H9 (cell line): ENCODE results near the gene TMEM266. TPM values are rescaled to one million over a fixed set of nuclear protein-coding genes. Genes with fewer than 3 reads are reported as not detected.

Experiments used
- DNase-seq: peaks from one replicate; pipeline ENCODE4 v3.0.0-alpha.2; 2017
- H2AFZ ChIP-seq: one replicate; pipeline ENCODE4 v1.6.1; 2013; ENCODE audit warnings: mild to moderate bottlenecking, low read length, control low read depth, moderate library complexity
- H2AK5ac ChIP-seq: 2 replicates; pipeline ENCODE4 v1.6.1; 2013; ENCODE audit warnings: low read length, control low read depth, mixed read lengths; ENCODE audit not compliant: insufficient read length
- H2BK120ac ChIP-seq: one replicate; pipeline ENCODE4 v1.6.1; 2013; ENCODE audit warnings: low read depth, mild to moderate bottlenecking, low read length, control low read depth, inconsistent platforms; ENCODE audit not compliant: poor library complexity, severe bottlenecking
- H2BK12ac ChIP-seq: 2 replicates; pipeline ENCODE4 v1.6.1; 2013; ENCODE audit warnings: low read length, control low read depth, mixed read lengths, low read depth; ENCODE audit not compliant: insufficient read length
- H2BK15ac ChIP-seq: 2 replicates; pipeline ENCODE4 v1.6.1; 2013; ENCODE audit warnings: low read depth, low read length, control low read depth
- H2BK20ac ChIP-seq: one replicate; pipeline ENCODE4 v1.6.1; 2013; ENCODE audit warnings: low read depth, mild to moderate bottlenecking, low read length, control low read depth, inconsistent platforms; ENCODE audit not compliant: poor library complexity, severe bottlenecking
- H2BK5ac ChIP-seq: 2 replicates; pipeline ENCODE4 v1.6.1; 2013; ENCODE audit warnings: low read length, control low read depth, mixed read lengths; ENCODE audit not compliant: insufficient read length
- H3K14ac ChIP-seq: 2 replicates; pipeline ENCODE4 v1.6.1; 2013; ENCODE audit warnings: low read length, control low read depth; ENCODE audit not compliant: insufficient read depth
- H3K18ac ChIP-seq: 2 replicates; pipeline ENCODE4 v1.6.1; 2013; ENCODE audit warnings: low read depth, mild to moderate bottlenecking, mixed read lengths, low read length, control low read depth; ENCODE audit not compliant: insufficient read length
- H3K23ac ChIP-seq: 2 replicates; pipeline ENCODE4 v1.6.1; 2013; ENCODE audit warnings: low read length, control low read depth, mixed read lengths, low read depth; ENCODE audit not compliant: insufficient read length
- H3K23me2 ChIP-seq: 2 replicates; pipeline ENCODE4 v1.6.1; 2013; ENCODE audit warnings: low read depth, mild to moderate bottlenecking, mixed read lengths, low read length, control low read depth; ENCODE audit not compliant: insufficient read length, poor library complexity, severe bottlenecking
- H3K27ac ChIP-seq: 2 replicates; pipeline ENCODE4 v1.5.1; 2013; ENCODE audit warnings: low read length, control low read depth, mixed read lengths, low read depth; ENCODE audit not compliant: insufficient read length
- H3K27me3 ChIP-seq: 2 replicates; pipeline ENCODE4 v1.6.1; 2013; ENCODE audit warnings: low read length, control low read depth, inconsistent platforms; ENCODE audit not compliant: insufficient read depth
- H3K4ac ChIP-seq: 2 replicates; pipeline ENCODE4 v1.6.1; 2013; ENCODE audit warnings: low read depth, mild to moderate bottlenecking, control low read depth, inconsistent platforms, low read length, moderate library complexity
- H3K4me1 ChIP-seq: 2 replicates; pipeline ENCODE4 v1.6.1; 2013; ENCODE audit warnings: low read length, control low read depth, inconsistent platforms; ENCODE audit not compliant: insufficient read depth
- H3K4me2 ChIP-seq: 2 replicates; pipeline ENCODE4 v1.6.1; 2013; ENCODE audit warnings: low read length, control low read depth, mixed read lengths; ENCODE audit not compliant: insufficient read length, insufficient read depth
- H3K56ac ChIP-seq: 2 replicates; pipeline ENCODE4 v1.6.1; 2013; ENCODE audit warnings: low read depth, mild to moderate bottlenecking, mixed read lengths, low read length, control low read depth; ENCODE audit not compliant: insufficient read length
- H3K79me1 ChIP-seq: 2 replicates; pipeline ENCODE4 v1.6.1; 2013; ENCODE audit warnings: low read depth, mild to moderate bottlenecking, moderate library complexity, low read length, control low read depth, inconsistent platforms; ENCODE audit not compliant: insufficient read depth, poor library complexity, severe bottlenecking
- H3K79me2 ChIP-seq: 2 replicates; pipeline ENCODE4 v1.6.1; 2013; ENCODE audit warnings: low read length, control low read depth, inconsistent platforms; ENCODE audit not compliant: insufficient read depth
- H3K9ac ChIP-seq: 2 replicates; pipeline ENCODE4 v1.6.1; 2013; ENCODE audit warnings: low read length, control low read depth, mixed read lengths; ENCODE audit not compliant: insufficient read length; ENCODE audit errors: extremely low read depth
- H3K9me3 ChIP-seq: one replicate; pipeline ENCODE4 v1.6.1; 2013; ENCODE audit warnings: low read depth, low read length, inconsistent platforms; ENCODE audit not compliant: control insufficient read depth
- H3T11ph ChIP-seq: one replicate; pipeline ENCODE4 v1.6.1; 2013; ENCODE audit warnings: mild to moderate bottlenecking, low read length, control low read depth, inconsistent platforms
- H4K20me1 ChIP-seq: one replicate; pipeline ENCODE4 v1.6.1; 2013; ENCODE audit not compliant: control insufficient read depth, insufficient read length, insufficient read depth
- H4K5ac ChIP-seq: 2 replicates; pipeline ENCODE4 v1.6.1; 2013; ENCODE audit warnings: low read depth, mild to moderate bottlenecking, mixed read lengths, low read length, control low read depth; ENCODE audit not compliant: insufficient read length
- H4K8ac ChIP-seq: replicated peaks from 2 replicates; pipeline ENCODE4 v1.6.1; 2013; ENCODE audit warnings: low read length, control low read depth, mixed read lengths, low read depth; ENCODE audit not compliant: insufficient read length
- H4K91ac ChIP-seq: 2 replicates; pipeline ENCODE4 v1.6.1; 2013; ENCODE audit warnings: low read depth, mild to moderate bottlenecking, moderate library complexity, mixed read lengths, low read length, control low read depth; ENCODE audit not compliant: insufficient read length
- H3K27ac Mint-ChIP-seq, 3 experiments: 2 replicates in 2 of 3; 3 replicates in 1 of 3; pipeline ENCODE4 v1.8.0; 2020 to 2021; ENCODE audit warnings: mixed read lengths in 3 of 3, mild to moderate bottlenecking in 1 of 3, moderate library complexity in 1 of 3
- H3K27me3 Mint-ChIP-seq: 2 replicates; pipeline ENCODE4 v1.8.0; 2021; ENCODE audit warnings: low read depth, mild to moderate bottlenecking, moderate library complexity, mixed read lengths
- H3K36me3 Mint-ChIP-seq, 3 experiments: 2 replicates in 2 of 3; 3 replicates in 1 of 3; pipeline ENCODE4 v1.8.0; 2020 to 2021; ENCODE audit warnings: low read depth in 3 of 3, mixed read lengths in 3 of 3; ENCODE audit not compliant: insufficient read depth in 1 of 3
- H3K4me1 Mint-ChIP-seq, 2 experiments: 2 replicates each; pipeline ENCODE4 v1.8.0; 2020; ENCODE audit warnings: mixed read lengths in 2 of 2
- H3K4me3 Mint-ChIP-seq, 2 experiments: 2 replicates in 1 of 2; 3 replicates in 1 of 2; pipeline ENCODE4 v1.8.0; 2020 to 2021; ENCODE audit warnings: mild to moderate bottlenecking in 2 of 2, mixed read lengths in 2 of 2, moderate library complexity in 1 of 2
- H3K9me3 Mint-ChIP-seq, 2 experiments: 2 replicates in 1 of 2; 3 replicates in 1 of 2; pipeline ENCODE4 v1.8.0; 2020; ENCODE audit warnings: mild to moderate bottlenecking in 2 of 2, mixed read lengths in 2 of 2, moderate library complexity in 1 of 2
- CTCF ChIP-seq: fragments of 200-600 bp; sonication (generic); conservative IDR thresholded peaks from 3 replicates; pipeline ENCODE4 v1.8.0; 2021; ENCODE audit warnings: antibody characterized with exemption, mild to moderate bottlenecking
- WGBS: extraction: QIAGEN DNeasy Blood & Tissue Kit; methylation state at CpG from one replicate; pipeline ENCODE4 v1.1.7; 2013; ENCODE audit warnings: missing lambda C conversion rate, low lambda C conversion rate, mixed read lengths; ENCODE audit not compliant: insufficient read length; ENCODE audit errors: extremely low coverage; 5-methylcytosine and 5-hydroxymethylcytosine counted together
- total RNA-seq: library from RNA; stranded (reverse); gene quantifications from 2 replicates; pipeline ENCODE4 v1.2.1, GENCODE V29; 2021

The TMEM266 gene
- total RNA-seq, 1 experiment from 2014 or later = 0.81 TPM

DNA sequence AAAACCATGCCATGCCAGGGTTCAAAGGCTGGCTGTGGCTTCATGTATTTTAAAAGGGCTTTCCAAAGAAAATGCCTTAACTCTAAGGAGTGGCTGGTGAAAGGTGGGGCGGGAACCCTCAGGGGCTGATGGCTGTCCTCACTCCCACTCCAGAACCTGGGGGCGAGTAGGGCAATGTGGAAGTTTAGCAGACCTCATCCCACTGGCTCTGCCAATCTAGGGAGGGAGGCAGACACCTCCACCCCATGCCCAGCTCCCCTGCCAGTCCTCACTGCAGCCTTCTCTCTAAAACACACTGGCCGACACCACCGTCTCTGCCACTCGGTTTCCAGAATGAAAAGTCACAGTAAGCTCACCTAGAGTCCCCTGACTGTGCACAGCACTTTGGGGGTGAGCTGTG is 99.5 kb downstream of the TMEM266 start:
- H2BK12ac ChIP-seq = no peak overlapping the region
- H3K27me3 ChIP-seq = no peaks in the 10 kb centered on the region
- H3K79me1 ChIP-seq = no peaks in the 10 kb centered on the region
- H3K4me2 ChIP-seq = no peak overlapping the region
- no peak overlapping the region for H2BK5ac ChIP-seq
- no peak overlapping the region for H2BK15ac ChIP-seq
- no peak overlapping the region for H4K5ac ChIP-seq
- no peak overlapping the region for H3K27ac ChIP-seq
- no peak overlapping the region for H2AK5ac ChIP-seq
- no peaks in the 10 kb centered on the region for H4K20me1 ChIP-seq
- no peak overlapping the region for H3K23ac ChIP-seq
- peaks cover 4 to 13% of the 10 kb centered on the region in 2 experiments; a peak in 3 of 4 replicates for H3K4me1 Mint-ChIP-seq
- no peak overlapping the region for H3K27ac Mint-ChIP-seq
- H3K9me3 Mint-ChIP-seq = no peaks in the 10 kb centered on the region
- H3K79me2 ChIP-seq = no peaks in the 10 kb centered on the region
- no peak overlapping the region for H2BK120ac ChIP-seq
- H3K23me2 ChIP-seq = no peaks in the 10 kb centered on the region
- no peak overlapping the region for H3K9ac ChIP-seq
- H3K9me3 ChIP-seq = no peaks in the 10 kb centered on the region
- no peak overlapping the region for H2BK20ac ChIP-seq
- no peak overlapping the region for H3K4me3 Mint-ChIP-seq
- H3K27me3 Mint-ChIP-seq = peaks cover 5% of the 10 kb centered on the region
- no peak for TF ChIP-seq CTCF
- no peak overlapping the region for H3K4ac ChIP-seq
- no peak overlapping the region for H2AFZ ChIP-seq
- no peak overlapping the region for H3K56ac ChIP-seq
- no peak for DNase-seq
- H3K14ac ChIP-seq = no peak overlapping the region
- H3K18ac ChIP-seq = no peak overlapping the region
- no CpG with 5 or more reads among the region's 5 CpGs for WGBS
- no peak overlapping the region for H3T11ph ChIP-seq
- no peak overlapping the region for H4K8ac ChIP-seq
- no peak overlapping the region for H4K91ac ChIP-seq
- no peaks in the 10 kb centered on the region; a peak in 1 of 7 replicates for H3K36me3 Mint-ChIP-seq
- H3K4me1 ChIP-seq = no peaks in the 10 kb centered on the region
